ENCODE data around the gene EXOC3.

DNA sequence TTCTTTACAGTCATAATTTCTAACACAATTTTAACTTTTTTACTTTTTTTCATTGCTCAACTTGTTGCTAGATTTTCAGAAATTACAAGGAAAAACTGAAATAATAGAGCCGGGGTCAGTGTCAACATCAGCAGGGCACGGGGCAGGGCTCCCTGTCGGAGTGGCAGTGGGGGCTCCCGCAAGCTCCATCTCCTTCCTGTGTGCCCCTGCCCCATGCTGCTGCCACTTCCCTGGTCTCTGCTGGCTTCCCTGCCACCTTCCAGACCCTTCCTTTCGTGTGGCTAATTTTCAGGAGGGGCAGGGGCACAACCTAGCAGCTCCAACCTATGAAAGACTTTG lies 1.0 kb upstream of the EXOC3 start:
- no peak for TF ChIP-seq EZH2phosphoT487 (IDR thresholded peaks at IDR 0.05; ENCODE audit: low read depth)
- TF ChIP-seq, protein P1, sequence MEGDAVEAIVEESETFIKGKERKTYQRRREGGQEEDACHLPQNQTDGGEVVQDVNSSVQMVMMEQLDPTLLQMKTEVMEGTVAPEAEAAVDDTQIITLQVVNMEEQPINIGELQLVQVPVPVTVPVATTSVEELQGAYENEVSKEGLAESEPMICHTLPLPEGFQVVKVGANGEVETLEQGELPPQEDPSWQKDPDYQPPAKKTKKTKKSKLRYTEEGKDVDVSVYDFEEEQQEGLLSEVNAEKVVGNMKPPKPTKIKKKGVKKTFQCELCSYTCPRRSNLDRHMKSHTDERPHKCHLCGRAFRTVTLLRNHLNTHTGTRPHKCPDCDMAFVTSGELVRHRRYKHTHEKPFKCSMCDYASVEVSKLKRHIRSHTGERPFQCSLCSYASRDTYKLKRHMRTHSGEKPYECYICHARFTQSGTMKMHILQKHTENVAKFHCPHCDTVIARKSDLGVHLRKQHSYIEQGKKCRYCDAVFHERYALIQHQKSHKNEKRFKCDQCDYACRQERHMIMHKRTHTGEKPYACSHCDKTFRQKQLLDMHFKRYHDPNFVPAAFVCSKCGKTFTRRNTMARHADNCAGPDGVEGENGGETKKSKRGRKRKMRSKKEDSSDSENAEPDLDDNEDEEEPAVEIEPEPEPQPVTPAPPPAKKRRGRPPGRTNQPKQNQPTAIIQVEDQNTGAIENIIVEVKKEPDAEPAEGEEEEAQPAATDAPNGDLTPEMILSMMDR (IDR thresholded peaks at IDR 0.05; ENCODE audit: low read depth, low read length) = no peak
